Gastroesophageal sphincter (tissue), 4 donors: ENCODE results near the gene BABAM2. TPM values are rescaled to one million over a fixed set of nuclear protein-coding genes. Genes with fewer than 3 reads are reported as not detected.
A peak's percentile ranks its signal among the peaks of the same experiment; 100 is the strongest.

Experiments used
- ATAC-seq: fragments of 150-250 bp; one replicate; pipeline ENCODE4 v1.9.1; 2016; ENCODE audit warnings: mild to moderate bottlenecking, moderate library complexity
- H3K27ac ChIP-seq, 4 donors: fragments of 200-600 bp; sonication (generic) in 3 of 4; 1 replicate in 3 of 4; 2 replicates in 1 of 4; pipeline ENCODE4 v1.5.1; 2016 to 2019
- H3K27me3 ChIP-seq: fragments of 200-600 bp; sonication (generic); one replicate; pipeline ENCODE4 v1.5.1; 2019
- H3K36me3 ChIP-seq, 2 donors: fragments of 200-600 bp; sonication (generic); one replicate each; pipeline ENCODE4 v1.5.1; 2019; ENCODE audit warnings: control low read depth in 1 of 2
- H3K4me1 ChIP-seq, 3 donors: fragments of 200-600 bp; sonication (generic); 1 replicate in 2 of 3; 2 replicates in 1 of 3; pipeline ENCODE4 v1.5.1; 2016 to 2019; ENCODE audit warnings: control low read depth in 2 of 3
- H3K4me3 ChIP-seq, 2 donors: fragments of 200-600 bp; sonication (generic); one replicate each; pipeline ENCODE4 v1.5.1; 2019; ENCODE audit warnings: mild to moderate bottlenecking in 1 of 2, moderate library complexity in 1 of 2
- H3K9me3 ChIP-seq, 3 donors: fragments of 200-600 bp; sonication (generic); one replicate each; pipeline ENCODE4 v1.5.1; 2017 to 2019; ENCODE audit warnings: control low read depth in 2 of 3
- CTCF ChIP-seq, 4 experiments: fragments of 200-600 bp in 2 of 4; fragments of 450-650 bp in 2 of 4; sonication (generic) in 1 of 4; IDR thresholded peaks; one replicate each; pipeline ENCODE4 v1.5.1; 2017 to 2019; ENCODE audit warnings: antibody characterized with exemption in 4 of 4, mild to moderate bottlenecking in 2 of 4, moderate library complexity in 2 of 4
- EP300 ChIP-seq: sonication (generic); formaldehyde crosslinking; IDR thresholded peaks from one replicate; pipeline ENCODE4 v1.6.1; 2017; ENCODE audit warnings: antibody characterized with exemption, mild to moderate bottlenecking
- POLR2A ChIP-seq, 2 donors: fragments of 450-650 bp; IDR thresholded peaks; one replicate each; pipeline ENCODE4 v1.6.1; 2017; ENCODE audit warnings: antibody characterized with exemption in 2 of 2, mild to moderate bottlenecking in 2 of 2, moderate library complexity in 1 of 2
- POLR2AphosphoS5 ChIP-seq: sonication (generic); formaldehyde crosslinking; IDR thresholded peaks from one replicate; pipeline ENCODE4 v1.6.1; 2017; ENCODE audit warnings: antibody characterized with exemption
- WGBS, 2 donors: methylation state at CpG; one replicate each; pipeline ENCODE4 v1.1.5; 2018; ENCODE audit warnings: low coverage in 1 of 2; 5-methylcytosine and 5-hydroxymethylcytosine counted together
- total RNA-seq, 4 donors: library from RNA; depleted of rRNA; stranded (reverse); fragments of >200 nt; gene quantifications; one replicate each; pipeline ENCODE4 v1.1.0, GENCODE V29; 2016

Gene BABAM2
- total RNA-seq, 4 donors from 2014 or later, result 28.5 to 43.6 (median 37.4) TPM

- H3K27ac ChIP-seq, result peak overlapping the region in 1 of 4 donors; percentile 47
- H3K4me3 ChIP-seq, result no peak overlapping the region
- no peak for TF ChIP-seq CTCF (IDR thresholded peaks at IDR 0.05)
- no peak for TF ChIP-seq EP300
- no peak for TF ChIP-seq POLR2AphosphoS5
- TF ChIP-seq POLR2A (IDR thresholded peaks at IDR 0.05), result no peak
- no peaks in the 10 kb centered on the region for H3K36me3 ChIP-seq
- peaks cover 0 to 22% (median 20%) of the 10 kb centered on the region in 3 donors for H3K4me1 ChIP-seq
- no peaks in the 10 kb centered on the region for H3K9me3 ChIP-seq
- H3K27me3 ChIP-seq, result no peaks in the 10 kb centered on the region
- WGBS, 2 donors, result 60% methylated on average over 1 of the region's 7 CpGs; no CpG with 5 or more reads in 1 of the 2 donors
- no peak for ATAC-seq
Measured at GRCh38 chr2:28358668-28359201, 468.2 kb downstream of the BABAM2 start.

DNA sequence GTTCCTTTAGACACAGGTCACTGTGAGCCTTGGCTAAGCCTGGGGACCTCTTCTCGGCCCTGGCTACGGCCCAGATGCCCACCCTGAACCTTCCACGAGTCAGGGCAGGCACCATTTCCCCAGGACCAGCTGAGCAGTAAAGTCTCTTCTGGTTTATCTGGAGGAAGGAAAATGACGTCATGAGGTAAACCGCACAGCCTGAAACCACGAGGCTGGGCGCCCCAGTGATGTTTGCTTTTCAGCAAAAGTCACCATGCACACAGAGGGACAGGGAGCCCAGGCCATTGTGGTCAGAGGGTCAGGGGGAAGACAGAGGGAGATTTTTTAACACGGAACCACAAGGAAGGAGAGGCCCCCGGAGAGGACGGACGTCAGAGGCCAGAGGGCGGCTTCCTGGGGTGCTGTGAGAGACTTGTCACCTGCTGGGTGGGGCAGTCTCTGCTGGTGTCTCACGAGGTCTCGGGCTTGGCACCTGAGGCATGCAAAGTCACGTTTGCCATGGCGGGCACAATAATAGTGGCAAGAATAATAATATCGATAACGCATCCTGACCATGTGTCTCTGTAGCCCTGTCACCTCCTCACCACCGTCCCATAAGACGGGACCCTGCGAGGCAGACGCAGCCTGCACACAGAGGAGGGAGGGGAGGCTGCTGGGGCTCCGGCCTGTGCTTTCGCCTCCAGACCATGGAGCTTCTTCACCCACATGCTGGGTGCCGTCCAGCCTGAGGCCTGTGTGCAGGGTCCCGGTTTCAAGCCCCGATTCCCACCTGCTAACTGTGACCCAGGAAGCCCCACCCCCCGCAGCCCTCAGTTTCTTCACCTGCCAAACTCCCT lies 468.9 kb downstream of the BABAM2 start:
- no peak overlapping the region for H3K4me3 ChIP-seq
- ATAC-seq, result no peak
- H3K9me3 ChIP-seq, result no peaks in the 10 kb centered on the region
- TF ChIP-seq POLR2A (IDR thresholded peaks at IDR 0.05) (no peak), POLR2AphosphoS5 (no peak), CTCF (IDR thresholded peaks at IDR 0.05) (no peak), EP300 (no peak)
- no peaks in the 10 kb centered on the region for H3K27me3 ChIP-seq
- peaks cover 0 to 22% (median 20%) of the 10 kb centered on the region in 3 donors for H3K4me1 ChIP-seq
- 60 to 76% methylated on average over 7 to 8 of the region's 28 CpGs for WGBS, 2 donors
- H3K36me3 ChIP-seq, result no peaks in the 10 kb centered on the region
- peak overlapping the region in 1 of 4 donors; percentile 47 for H3K27ac ChIP-seq

DNA sequence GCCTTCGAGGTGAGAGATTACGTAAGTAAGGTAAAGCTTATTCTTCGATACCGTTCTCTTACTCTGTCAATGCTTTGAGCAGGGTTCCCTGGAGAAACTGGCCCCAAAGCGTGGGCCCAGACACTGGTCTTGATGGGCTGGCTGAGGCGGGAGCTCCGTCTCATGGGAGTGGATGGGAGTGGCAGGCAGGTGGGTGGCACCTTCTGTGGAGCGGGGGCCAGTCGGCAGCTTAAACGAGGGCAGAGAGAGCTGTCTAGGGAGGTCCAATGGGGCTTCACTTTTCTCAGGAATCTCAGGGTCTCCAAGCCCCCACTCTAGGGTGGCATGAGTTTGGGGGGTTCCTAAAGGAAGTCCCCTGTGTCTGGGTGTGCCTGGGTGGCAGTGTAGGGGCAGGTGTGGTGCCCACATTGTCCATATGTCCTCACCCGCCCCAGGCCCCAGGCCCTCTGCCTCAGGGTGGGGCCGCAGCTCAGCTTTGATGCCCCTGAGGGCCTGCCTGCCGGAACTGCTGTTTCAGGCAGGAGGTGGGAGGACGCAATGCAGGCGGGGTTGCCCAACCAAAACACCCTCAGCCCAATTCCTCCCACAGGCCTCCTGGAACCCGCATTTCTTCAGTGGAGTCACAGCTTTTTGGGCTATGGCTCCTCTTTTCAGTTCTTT lies 469.7 kb downstream of the BABAM2 start:
- H3K27me3 ChIP-seq, result no peaks in the 10 kb centered on the region
- peaks cover 0 to 19% (median 17%) of the 10 kb centered on the region in 3 donors for H3K4me1 ChIP-seq
- 83 to 100% methylated on average over 1 of the region's 16 CpGs for WGBS, 2 donors
- TF ChIP-seq CTCF (IDR thresholded peaks at IDR 0.05) (no peak), POLR2A (IDR thresholded peaks at IDR 0.05) (no peak), POLR2AphosphoS5 (no peak)
- no peaks in the 10 kb centered on the region for H3K36me3 ChIP-seq
- ATAC-seq, result no peak
- H3K27ac ChIP-seq, result peak overlapping the region in 1 of 4 donors; percentile 19
- no peaks in the 10 kb centered on the region for H3K9me3 ChIP-seq
- no peak overlapping the region for H3K4me3 ChIP-seq

- TF ChIP-seq POLR2AphosphoS5, result peak; percentile 17
- no peak for TF ChIP-seq POLR2A (IDR thresholded peaks at IDR 0.05)
- Histone ChIP-seq H3K4me3 (no peak overlapping the region), H3K27me3 (no peaks in the 10 kb centered on the region), H3K36me3 (no peaks in the 10 kb centered on the region), H3K9me3 (no peaks in the 10 kb centered on the region), H3K4me1 (peaks cover 0 to 13% (median 11%) of the 10 kb centered on the region in 3 donors), H3K27ac (peak overlapping the region in 1 of 4 donors; percentile 19)
- ATAC-seq, result no peak
- 73 to 83% methylated on average over 3 of the region's 12 CpGs for WGBS, 2 donors
Measured at GRCh38 chr2:28360718-28361293, 470.3 kb downstream of the BABAM2 start.

GRCh38 chr2:28361991-28362710 lies 471.6 kb downstream of the BABAM2 start:
- no peaks in the 10 kb centered on the region for H3K36me3 ChIP-seq
- H3K4me3 ChIP-seq, result no peak overlapping the region
- ATAC-seq, result no peak
- no peak overlapping the region for H3K27ac ChIP-seq
- no peaks in the 10 kb centered on the region for H3K4me1 ChIP-seq
- WGBS, 2 donors, result 56 to 59% methylated on average over 5 to 11 of the region's 12 CpGs
- TF ChIP-seq POLR2AphosphoS5, result no peak
- no peaks in the 10 kb centered on the region for H3K27me3 ChIP-seq
- H3K9me3 ChIP-seq, result no peaks in the 10 kb centered on the region
